NT2/D1 (cell line): Measurements from ENCODE around the gene CTDP1.

ENCODE experiments used
- SUZ12 ChIP-seq: IDR thresholded peaks from 2 replicates; pipeline ENCODE4 v1.6.1; 2011; ENCODE audit not compliant: insufficient read length, insufficient read depth; ENCODE audit errors: extremely low read depth
- ZNF274 ChIP-seq: IDR thresholded peaks from 2 replicates; pipeline ENCODE4 v1.6.1; 2011; ENCODE audit warnings: mild to moderate bottlenecking, low read depth, low read length

DNA sequence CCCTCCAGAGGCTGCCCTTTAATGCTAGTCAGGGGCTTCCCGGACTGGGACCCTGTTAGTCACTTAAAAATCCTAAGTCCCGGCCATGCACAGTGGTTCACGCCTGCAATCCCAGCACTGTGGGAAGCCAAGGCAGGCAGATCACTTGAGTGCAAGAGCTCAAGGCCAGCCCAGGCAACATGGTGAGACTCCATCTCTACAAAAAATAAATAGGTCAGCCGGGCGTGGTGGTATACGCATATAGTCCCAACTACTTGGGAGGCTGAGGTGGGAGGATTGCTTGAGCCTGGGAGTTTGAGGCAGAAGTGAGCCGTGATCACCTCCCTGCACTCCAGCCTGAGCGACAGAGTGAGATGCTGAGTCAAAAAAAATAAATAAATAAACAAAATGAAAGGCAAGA is 100.9 kb downstream of the CTDP1 start:
- TF ChIP-seq ZNF274 (no peak), SUZ12 (no peak)
